ENCODE results near the gene MYH9.

DNA sequence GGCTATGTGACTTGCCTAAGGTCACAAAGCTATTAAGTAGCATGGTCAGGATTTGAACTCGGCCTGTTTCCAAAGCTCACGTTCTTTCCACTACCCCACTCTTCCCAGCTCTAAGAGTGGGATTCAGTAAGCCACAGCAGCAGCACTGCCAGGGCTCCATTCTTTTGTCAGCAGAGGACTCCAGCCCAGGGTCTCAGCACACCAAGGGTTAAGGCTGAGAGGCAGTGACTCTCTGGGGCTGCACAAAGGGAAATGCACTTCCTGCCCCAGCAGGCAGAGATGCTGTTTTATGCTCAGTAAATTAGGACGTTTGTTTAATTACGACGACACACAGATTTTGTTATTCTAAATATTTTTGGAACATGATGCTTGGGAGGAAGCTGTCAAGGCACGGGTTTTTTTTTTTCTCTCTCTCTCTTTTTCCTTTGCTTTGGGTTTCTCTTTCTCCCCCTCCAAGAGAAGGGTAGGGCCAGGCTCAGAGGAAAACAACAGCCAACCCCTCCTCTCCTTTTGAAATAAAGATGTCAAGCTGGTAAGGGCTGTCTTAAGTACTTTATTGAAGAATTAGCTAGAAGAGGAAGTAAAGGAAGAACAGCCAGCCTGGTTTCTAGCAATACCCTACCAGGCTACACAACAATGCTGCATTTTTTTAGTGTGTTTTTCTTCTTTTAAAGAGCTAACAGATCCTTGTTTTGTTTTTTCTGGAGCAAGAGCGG lies 2.8 kb downstream of the MYH9 start:
- TF ChIP-seq, protein P1, sequence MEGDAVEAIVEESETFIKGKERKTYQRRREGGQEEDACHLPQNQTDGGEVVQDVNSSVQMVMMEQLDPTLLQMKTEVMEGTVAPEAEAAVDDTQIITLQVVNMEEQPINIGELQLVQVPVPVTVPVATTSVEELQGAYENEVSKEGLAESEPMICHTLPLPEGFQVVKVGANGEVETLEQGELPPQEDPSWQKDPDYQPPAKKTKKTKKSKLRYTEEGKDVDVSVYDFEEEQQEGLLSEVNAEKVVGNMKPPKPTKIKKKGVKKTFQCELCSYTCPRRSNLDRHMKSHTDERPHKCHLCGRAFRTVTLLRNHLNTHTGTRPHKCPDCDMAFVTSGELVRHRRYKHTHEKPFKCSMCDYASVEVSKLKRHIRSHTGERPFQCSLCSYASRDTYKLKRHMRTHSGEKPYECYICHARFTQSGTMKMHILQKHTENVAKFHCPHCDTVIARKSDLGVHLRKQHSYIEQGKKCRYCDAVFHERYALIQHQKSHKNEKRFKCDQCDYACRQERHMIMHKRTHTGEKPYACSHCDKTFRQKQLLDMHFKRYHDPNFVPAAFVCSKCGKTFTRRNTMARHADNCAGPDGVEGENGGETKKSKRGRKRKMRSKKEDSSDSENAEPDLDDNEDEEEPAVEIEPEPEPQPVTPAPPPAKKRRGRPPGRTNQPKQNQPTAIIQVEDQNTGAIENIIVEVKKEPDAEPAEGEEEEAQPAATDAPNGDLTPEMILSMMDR (IDR thresholded peaks at IDR 0.05), result no peak
- TF ChIP-seq EZH2phosphoT487 (IDR thresholded peaks at IDR 0.05; ENCODE audit: borderline replicate concordance, low read depth) (no peak), MAX (IDR thresholded peaks at IDR 0.05; ENCODE audit: low read depth) (no peak), CHD2 (IDR thresholded peaks at IDR 0.05; ENCODE audit: low read length, partially characterized antibody) (no peak), POLR2AphosphoS5 (IDR thresholded peaks at IDR 0.05; ENCODE audit: low read depth, low read length) (no peak), EP300 (IDR thresholded peaks at IDR 0.05; ENCODE audit: borderline replicate concordance in 1 of 2, low read depth in 1 of 2, low read length in 1 of 2) (no peak), RCOR1 (IDR thresholded peaks at IDR 0.05; ENCODE audit: low read length) (no peak), IRF3 (IDR thresholded peaks at IDR 0.05; ENCODE audit: low read depth, low read length) (no peak), YY1 (IDR thresholded peaks at IDR 0.05; ENCODE audit: low read depth) (no peak), MXI1 (IDR thresholded peaks at IDR 0.05; ENCODE audit: low read depth, low read length) (no peak)
- TF ChIP-seq, protein P2, sequence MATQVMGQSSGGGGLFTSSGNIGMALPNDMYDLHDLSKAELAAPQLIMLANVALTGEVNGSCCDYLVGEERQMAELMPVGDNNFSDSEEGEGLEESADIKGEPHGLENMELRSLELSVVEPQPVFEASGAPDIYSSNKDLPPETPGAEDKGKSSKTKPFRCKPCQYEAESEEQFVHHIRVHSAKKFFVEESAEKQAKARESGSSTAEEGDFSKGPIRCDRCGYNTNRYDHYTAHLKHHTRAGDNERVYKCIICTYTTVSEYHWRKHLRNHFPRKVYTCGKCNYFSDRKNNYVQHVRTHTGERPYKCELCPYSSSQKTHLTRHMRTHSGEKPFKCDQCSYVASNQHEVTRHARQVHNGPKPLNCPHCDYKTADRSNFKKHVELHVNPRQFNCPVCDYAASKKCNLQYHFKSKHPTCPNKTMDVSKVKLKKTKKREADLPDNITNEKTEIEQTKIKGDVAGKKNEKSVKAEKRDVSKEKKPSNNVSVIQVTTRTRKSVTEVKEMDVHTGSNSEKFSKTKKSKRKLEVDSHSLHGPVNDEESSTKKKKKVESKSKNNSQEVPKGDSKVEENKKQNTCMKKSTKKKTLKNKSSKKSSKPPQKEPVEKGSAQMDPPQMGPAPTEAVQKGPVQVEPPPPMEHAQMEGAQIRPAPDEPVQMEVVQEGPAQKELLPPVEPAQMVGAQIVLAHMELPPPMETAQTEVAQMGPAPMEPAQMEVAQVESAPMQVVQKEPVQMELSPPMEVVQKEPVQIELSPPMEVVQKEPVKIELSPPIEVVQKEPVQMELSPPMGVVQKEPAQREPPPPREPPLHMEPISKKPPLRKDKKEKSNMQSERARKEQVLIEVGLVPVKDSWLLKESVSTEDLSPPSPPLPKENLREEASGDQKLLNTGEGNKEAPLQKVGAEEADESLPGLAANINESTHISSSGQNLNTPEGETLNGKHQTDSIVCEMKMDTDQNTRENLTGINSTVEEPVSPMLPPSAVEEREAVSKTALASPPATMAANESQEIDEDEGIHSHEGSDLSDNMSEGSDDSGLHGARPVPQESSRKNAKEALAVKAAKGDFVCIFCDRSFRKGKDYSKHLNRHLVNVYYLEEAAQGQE (IDR thresholded peaks at IDR 0.05; ENCODE audit: low read depth, low read length), result no peak

Data from SK-N-SH (cell line).